HG03103 (cell line): ENCODE results near the gene ITPK1.

Source experiments
- ATAC-seq: cut with Tn5 transposase; IDR thresholded peaks from one replicate; pipeline ENCODE4 v1.9.1; 2021; ENCODE audit warnings: low read depth; ENCODE audit not compliant: unreplicated experiment

The ITPK1 gene

GRCh38 chr14:92944976-92945375 lies 170.7 kb downstream of the ITPK1 start:
- no peak for ATAC-seq

GRCh38 chr14:92943855-92944570 lies 171.7 kb downstream of the ITPK1 start:
- ATAC-seq, result no peak

GRCh38 chr14:92942976-92943710 lies 172.6 kb downstream of the ITPK1 start:
- ATAC-seq, result no peak

GRCh38 chr14:92942576-92942975 lies 173.1 kb downstream of the ITPK1 start:
- no peak for ATAC-seq

GRCh38 chr14:92942136-92942535 lies 173.6 kb downstream of the ITPK1 start:
- ATAC-seq, result no peak

GRCh38 chr14:92941531-92941930 lies 174.2 kb downstream of the ITPK1 start:
- no peak for ATAC-seq

- ATAC-seq, result no peak
Measured at GRCh38 chr14:92940543-92940942, 175.2 kb downstream of the ITPK1 start.

- ATAC-seq, result no peak
Measured at GRCh38 chr14:92939699-92940098, 176.0 kb downstream of the ITPK1 start.

GRCh38 chr14:92938890-92939671 lies 176.6 kb downstream of the ITPK1 start:
- ATAC-seq, result no peak

GRCh38 chr14:92938235-92938875 lies 177.4 kb downstream of the ITPK1 start:
- ATAC-seq, result no peak

GRCh38 chr14:92937051-92937937 lies 178.4 kb downstream of the ITPK1 start:
- no peak for ATAC-seq

- ATAC-seq, result no peak
Measured at GRCh38 chr14:92936085-92936484, 179.6 kb downstream of the ITPK1 start.

- ATAC-seq, result no peak
Measured at GRCh38 chr14:92935446-92935845, 180.3 kb downstream of the ITPK1 start.

GRCh38 chr14:92934196-92935085 lies 181.3 kb downstream of the ITPK1 start:
- no peak for ATAC-seq

- no peak for ATAC-seq
Measured at GRCh38 chr14:92933481-92933880, 182.2 kb downstream of the ITPK1 start.

GRCh38 chr14:92932448-92933395 lies 183.0 kb downstream of the ITPK1 start:
- no peak for ATAC-seq

GRCh38 chr14:92931681-92932447 lies 183.9 kb downstream of the ITPK1 start:
- ATAC-seq, result no peak
